Measurements from ENCODE around the gene PIK3R3. TPM values are rescaled to one million over a fixed set of nuclear protein-coding genes. Genes with fewer than 3 reads are reported as not detected.
A peak's percentile ranks its signal among the peaks of the same experiment; 100 is the strongest.
"Not testable (repeated sequence)": the region's sequence is repeated elsewhere in the genome, so short reads cannot be mapped to it uniquely, and the experiment has no call there.

Gene PIK3R3
- total RNA-seq, 1 experiment from 2014 or later: 19.2 TPM

DNA sequence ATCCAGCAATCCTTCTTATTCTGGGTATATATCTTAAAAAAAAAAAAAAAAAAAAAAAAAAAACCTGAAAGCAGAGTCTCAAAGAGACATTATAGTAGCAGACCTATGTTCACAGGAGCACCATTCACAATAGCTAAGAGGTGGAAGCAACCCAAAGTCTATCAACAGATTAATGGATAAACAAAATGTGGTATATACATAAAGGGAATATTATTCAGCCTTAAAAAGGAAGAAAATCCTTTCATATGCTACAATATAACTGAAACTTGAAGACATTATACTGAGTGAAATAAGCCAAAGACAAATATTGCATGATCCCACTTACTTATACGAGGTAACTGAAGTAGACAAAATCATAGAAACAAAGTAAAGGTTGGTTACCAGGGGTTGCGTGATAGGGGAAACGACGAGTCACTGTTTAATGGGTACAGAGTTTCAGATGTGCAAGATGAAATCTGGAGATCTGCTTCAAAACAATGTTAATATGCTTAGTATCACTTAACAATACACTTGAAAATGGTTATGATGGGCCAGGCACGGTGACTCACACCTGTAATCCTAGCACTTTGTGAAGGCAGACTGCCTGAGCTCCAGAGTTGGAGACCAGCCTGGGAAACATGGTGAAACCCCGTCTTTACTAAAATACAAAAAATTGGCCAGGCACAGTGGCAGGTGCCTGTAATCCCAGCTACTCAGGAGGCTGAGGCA lies 29.5 kb downstream of the PIK3R3 start:
- DNase-seq (ENCODE audit: low read depth): peak; percentile 34

DNA sequence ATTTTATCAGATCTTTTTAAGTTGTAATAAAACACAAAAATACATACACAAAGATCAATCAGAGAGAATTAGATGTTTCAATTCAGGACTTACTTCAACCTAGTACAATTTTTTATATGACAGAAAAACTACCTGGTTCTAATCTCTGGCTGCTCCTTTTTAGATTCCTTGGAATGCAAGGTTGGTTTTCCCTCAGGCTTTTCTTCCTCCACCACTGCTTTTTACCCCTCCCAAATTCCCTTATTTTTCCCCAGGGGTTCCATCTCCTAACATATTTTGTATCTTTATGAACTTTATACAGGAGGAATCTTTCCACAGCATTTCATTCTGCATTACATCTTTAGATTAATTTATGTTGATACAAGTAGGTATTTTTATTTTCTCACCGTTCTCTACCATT lies 33.2 kb downstream of the PIK3R3 start:
- no peak for DNase-seq (ENCODE audit: low read depth)

DNA sequence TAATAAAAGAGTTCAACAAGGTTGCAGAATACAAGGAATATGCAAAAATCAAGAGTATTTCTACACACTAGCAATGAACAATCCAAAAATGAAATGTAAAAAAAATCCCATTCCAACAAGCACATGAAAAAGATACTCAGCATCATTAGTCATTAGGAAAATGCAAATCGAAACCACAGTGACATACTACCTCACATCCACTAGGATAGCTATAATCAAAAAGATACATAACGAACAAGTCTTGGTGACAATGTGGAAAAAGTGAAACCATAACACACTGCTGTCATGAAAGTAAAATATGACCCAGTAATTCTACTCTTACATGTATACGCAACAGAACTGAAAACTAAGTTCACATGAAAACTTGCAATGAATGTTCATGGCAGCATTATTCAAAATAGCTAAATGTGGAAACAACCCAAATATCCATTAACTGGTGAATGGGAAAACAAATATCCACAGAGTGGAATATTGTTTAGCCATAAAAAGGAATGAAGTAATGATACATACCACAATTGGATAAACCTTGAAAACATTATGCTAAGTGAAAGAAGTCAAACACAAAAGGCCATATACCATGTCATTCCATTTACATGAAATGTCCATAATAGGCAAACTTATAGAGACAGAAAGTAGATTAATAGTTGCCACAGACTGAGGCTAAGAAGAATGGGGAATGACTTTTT lies 34.3 kb downstream of the PIK3R3 start:
- peak; percentile 30 for DNase-seq (ENCODE audit: low read depth)

DNA sequence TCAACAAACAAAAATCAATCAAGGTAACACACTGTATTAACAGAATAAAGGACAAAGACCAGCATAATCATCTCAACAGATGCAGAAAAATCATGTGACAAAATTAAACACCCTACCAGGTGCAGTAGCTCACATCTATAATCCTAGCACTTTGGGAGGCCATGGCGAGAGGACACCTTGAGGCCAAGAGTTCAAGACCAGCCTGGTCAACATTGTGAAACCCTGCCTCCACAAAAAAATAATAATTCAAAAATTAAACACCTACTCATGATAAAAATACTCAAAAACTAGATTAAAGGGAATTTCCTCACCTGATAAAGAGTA lies 35.3 kb downstream of the PIK3R3 start:
- DNase-seq (ENCODE audit: low read depth): no peak

DNA sequence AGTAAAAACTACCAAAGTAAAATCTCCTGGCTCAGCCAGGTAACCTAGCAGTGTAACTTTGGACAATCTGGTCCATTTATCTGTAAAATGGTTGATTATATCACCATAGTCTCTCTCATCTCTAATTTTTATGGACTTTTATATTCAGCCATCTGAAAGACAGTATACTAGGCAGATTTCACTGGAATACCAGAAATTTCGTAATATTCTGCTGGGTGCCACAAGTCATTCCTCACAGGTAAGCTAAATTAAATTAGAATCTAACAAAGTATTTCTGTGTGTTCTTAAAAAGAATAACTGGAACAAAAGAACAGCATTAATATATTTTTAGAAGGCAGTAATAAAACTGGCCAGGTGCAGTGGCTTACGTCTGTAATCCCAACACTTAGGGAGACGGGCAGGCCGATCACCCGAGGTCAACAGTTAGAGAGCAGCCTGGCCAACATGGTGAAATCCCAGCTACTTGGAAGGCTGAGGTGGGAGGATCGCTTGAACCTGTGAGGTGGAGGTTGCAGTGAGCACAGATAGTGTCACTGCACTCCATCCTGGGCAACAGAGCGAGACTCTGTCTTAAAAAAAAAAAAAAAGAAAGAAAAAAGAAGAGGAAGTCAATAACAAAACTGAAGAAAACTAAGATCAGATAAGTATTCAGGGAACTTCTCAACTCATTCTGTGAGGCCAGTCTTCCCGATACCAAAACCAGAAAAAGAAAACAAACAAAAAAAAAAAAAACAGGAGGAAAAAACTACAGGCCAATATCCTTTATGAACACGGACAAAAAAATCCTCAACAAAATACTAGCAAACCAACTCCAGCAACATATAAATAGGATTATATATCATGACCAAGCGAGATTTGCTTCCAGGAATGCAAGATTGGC lies 35.9 kb downstream of the PIK3R3 start:
- DNase-seq (ENCODE audit: low read depth): no peak

DNA sequence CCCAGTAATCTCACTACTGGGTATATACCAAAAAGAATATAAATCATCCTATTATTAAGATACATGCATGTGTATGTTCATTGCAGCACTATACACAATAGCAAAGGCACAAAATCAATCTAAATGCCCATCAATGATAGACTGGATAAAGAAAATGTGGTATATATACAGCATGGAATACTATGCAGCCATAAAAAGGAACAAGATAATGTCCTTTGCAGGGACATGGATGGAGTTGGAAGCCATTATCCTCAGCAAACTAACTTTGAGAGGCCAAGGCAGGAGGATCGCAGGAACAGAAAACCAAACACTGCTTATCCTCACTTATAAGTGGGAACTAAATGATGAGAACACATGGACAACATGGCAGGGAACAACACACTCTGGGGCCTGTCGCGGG lies 37.3 kb downstream of the PIK3R3 start:
- DNase-seq (ENCODE audit: low read depth): not testable (repeated sequence)

DNA sequence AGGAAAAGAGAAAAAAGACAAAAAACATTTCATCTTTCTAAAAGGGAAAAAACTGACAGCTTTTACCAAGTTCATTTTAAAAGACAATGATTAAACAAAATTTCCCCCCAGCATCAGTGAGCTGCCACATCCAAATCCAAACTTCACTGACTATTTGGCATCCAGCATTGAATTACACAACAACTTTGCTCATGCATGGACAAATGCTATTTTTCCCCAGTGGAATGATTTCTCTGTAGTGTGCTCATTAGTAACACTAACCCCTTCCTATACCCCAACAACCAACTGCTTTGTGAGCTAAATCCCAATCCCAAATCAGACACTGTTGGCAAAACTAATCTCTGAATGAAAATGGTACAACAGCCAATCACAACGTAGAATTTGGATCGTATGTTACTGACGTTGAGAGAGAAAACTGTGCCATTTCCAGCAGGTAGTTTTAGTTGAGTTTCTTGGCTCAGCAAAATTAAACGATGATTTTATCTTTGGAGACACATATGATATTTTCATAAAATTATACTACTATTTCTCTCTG lies 37.9 kb downstream of the PIK3R3 start:
- peak; percentile 21 for DNase-seq (ENCODE audit: low read depth)

DNA sequence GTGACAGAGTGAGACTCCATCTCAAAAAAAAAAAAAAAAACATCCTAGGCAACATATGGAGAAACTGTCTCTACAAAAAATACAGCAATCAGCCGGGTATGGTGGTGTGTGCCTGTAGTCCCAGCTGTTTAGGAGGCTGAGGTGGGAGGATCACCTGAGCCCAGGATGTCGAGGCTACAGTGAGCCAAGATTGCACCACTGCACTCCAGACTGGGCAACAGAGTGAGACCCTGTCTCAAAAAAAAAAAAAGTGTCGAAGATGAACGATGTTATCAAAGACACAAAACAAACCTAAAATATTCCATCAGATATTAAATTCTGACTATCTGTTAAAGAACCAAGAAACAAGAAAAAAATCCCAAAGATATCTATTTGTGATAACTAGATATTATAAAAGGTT lies 38.6 kb downstream of the PIK3R3 start:
- DNase-seq (ENCODE audit: low read depth): not testable (repeated sequence)

DNA sequence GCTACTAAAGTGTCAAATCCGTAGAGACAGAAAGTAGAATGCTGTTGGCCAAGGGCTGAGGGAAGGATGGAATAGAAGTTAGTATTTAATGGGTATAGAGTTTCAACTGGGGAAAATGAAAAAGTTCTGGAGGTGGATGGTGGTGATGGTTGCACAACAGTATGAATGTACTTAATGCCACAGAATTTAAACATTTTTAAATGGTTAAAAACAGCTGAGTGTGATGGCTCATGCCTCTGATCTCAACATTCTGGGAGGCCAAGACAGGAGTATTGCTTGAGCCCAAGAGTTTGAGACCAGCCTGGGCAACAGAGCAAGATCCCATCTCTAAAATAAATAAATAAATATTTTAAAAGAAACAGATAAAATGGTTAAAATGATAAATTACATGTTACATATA lies 44.5 kb downstream of the PIK3R3 start:
- DNase-seq (ENCODE audit: low read depth): peak; percentile 44

DNA sequence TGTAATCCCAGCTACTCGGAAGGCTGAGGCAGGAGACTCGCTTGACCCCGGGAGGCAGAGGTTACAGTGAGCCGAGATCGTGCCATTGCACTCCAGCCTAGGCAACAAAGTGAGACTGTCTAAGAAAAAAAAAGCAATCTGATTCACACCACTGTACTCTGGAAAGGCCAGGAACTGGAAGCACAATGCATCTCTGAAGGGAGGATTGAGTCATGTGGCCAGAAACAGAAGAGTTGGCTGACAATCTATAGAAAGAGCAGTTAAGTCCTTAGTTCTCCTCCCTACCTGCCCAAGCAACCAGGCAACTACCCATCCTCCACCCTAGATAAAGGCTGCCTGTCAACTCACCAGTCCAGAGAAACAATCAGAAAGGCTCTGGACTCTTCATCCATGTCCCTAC lies 45.9 kb downstream of the PIK3R3 start:
- DNase-seq (ENCODE audit: low read depth): no peak

DNA sequence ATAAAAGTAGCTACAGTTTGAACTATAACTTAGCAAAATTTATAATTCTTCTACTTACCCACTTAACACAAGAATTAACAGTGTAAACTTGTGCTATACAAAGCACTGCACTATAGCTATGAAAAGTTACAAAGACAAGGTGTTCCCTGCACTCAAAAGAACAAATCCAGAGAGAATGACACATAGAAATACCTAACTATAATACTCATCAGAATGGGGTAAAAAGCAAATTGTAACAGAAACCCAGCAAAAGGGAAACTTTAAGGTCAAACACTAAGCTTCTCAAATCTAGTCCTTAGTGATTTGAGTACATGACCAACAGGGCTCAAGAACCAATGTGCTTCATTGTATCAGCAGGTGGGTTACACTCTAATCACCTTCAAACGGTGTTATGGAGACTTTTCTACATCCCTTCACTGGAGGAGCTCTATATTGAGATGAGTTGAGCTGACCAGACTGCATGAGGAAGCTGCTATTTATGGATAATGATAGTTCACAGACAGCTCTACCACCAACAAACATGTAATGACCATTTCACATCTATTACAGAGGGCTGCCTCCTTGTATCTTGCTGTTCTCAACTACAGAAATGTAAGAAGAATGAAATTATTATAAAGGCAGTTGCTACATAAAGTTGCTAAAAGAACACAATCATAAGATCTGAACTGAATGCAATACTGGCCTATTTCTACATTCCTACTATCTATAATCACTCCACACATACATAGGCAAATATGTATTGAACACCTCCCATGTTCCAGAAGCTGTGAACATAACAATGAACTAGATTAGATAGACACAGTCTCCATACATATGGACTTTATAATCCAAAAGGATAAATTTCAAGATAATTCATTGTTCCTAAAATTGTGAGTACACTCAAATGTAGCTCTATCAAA lies 47.6 kb downstream of the PIK3R3 start:
- DNase-seq (ENCODE audit: low read depth): peak; percentile 71

DNA sequence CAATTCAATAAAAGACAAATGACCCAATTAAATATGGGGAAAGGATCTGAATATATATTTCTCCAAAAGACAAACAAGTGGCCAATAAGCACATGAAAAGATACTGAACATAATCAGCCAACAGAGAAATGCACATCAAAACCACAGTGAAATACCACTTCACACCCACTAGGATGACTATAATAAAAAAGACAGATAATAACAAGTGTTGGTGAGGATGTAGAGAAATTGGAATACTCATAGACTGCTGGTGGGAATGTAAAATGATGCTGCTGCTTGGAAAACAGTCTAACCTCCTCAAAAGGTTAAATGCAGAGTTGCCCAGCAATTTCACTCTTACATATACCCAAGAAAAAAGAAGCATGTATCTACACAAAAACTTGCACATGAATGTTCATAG lies 48.9 kb downstream of the PIK3R3 start:
- DNase-seq (ENCODE audit: low read depth): no peak

DNA sequence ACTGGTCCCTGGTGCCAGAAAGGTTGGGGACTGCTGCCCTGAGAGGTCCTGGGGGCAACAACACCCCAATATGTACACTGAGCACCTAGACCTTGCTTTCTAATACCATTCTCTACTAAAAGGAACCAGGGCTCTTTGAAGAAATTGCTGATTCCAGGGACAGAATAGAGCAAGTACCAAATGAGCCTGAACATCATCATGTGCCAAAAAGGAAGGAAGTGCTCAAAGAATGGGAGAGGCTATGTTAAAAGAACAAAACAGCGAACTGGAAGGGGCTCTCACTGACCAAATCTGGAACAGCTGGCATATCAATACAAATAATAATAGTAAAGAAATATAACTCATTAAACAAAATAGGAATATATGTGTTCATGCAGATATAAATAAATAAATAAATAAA lies 50.8 kb downstream of the PIK3R3 start:
- no peak for DNase-seq (ENCODE audit: low read depth)

DNA sequence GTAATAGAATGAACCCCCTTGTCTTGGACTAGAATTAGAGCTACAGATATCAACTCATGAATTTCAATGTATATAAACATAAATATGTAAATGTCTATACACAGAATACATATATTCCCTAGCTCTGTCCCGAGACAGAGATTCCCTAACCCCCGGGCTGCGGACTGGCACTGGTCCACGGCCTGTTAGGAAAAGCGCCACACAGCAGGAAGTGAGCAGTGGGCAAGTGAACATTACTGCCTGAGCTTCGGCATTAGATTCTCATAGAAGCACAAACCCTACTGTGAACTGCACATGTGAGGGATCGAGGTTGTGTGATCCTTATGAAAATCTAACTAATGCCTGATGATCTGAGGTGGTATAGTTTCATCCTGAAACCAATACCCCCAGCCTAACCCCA lies 51.2 kb downstream of the PIK3R3 start:
- no peak for DNase-seq (ENCODE audit: low read depth)

DNA sequence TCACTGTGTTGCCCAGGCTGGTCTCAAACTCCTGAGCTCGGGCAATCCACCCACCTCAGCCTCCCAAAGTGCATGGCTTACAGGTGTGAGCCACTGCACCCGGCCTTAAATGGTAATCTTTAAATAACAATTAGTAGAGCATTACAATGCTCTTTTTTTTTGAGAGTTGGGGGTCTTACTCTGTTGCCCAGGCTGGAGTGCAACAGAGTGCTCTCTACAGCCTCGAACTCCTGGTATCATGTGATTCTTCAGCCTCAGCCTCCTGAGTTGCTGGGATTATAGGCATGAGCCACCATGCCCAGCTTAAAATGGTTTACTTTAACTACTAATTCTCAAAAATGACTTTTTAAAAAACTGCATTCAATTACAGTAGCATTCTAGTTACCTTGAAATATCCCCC lies 52.2 kb downstream of the PIK3R3 start:
- no peak for DNase-seq (ENCODE audit: low read depth)

DNA sequence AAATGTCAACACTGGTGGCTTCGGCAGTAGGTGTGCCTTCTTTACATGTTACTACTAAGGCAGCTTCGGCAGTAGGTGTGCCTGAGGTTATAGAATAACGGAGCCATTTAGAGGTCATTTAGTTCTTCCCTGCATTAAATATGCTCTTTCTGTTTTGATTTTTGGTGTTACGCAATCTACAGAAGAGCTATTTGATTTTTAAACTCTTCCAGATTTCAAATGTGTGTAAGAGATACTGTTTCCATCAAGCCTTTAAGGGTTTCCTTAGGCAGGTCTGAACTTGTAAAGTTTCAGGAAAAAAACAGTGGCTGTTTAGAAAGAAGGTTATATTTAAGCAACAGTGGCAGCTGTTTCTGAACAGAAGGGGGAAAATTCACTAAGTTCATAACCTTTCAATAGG lies 54.8 kb downstream of the PIK3R3 start:
- DNase-seq (ENCODE audit: low read depth): peak; percentile 32

DNA sequence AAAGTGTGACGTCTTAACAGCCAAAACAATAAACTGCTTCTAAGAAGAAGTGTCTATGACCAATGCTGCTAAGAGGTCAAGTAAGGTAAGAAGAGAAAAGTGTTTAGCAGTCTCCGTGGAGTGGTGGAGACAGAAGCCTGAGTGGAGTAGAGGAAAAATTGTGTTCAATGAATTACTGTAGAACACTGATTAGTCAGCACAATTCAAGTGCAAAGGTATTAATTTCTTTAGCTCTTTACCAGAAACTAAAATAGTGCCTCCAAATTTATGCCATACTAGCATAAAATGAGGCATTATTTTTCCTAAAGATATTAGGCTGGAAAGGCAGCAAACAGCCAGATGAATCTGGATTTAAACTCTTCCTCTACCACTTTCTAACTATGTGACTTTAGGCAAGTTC lies 56.1 kb downstream of the PIK3R3 start:
- DNase-seq (ENCODE audit: low read depth): no peak

DNA sequence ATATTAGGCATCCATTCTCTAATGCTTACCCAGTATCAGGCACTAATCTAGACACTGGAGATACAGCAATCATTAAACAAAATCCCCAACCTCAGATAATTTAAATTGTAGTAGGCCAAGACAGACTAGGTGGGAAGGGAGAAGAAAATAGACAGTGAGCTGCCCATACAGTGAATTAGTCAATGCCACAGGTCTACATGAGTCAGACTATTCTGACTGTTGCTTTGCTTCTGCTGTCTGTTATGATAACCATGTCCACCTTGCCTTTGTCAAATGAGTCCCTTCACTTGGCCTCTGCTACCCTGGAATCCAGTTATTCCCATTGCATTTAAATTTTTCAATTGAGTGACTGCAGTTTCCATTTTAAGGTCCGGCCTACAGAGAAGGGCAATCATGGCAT lies 59.5 kb downstream of the PIK3R3 start:
- peak; percentile 19 for DNase-seq (ENCODE audit: low read depth)

DNA sequence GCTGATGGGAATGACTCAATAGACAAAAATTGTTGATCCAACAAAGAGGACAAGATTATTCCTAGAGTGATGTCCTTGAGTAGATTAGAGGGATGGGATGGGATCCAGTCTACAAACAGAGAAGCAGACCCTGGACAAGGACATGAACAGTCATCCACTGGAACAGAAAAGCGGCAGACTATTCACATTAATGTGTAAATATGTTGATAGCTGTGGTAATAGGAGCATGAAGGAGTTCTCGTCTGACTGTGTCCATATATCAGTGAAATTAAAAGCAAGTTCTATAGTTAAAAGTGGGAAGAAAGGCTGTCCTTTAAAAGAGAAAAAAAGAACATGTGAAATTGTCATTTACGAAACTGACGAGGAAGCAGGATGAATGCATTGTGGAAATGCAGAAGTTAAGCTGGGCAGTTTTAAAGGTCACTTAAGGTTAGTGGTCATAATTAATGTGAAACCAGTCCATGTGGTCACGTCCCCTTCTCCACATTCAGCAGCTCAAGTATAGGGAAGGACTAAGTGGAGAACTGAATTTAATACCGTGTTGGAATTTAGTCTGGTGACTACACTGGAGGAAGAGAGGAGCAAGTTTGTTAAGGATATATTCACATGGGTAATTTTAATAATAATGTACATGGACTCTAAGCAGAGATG lies 62.1 kb downstream of the PIK3R3 start:
- DNase-seq (ENCODE audit: low read depth): no peak

DNA sequence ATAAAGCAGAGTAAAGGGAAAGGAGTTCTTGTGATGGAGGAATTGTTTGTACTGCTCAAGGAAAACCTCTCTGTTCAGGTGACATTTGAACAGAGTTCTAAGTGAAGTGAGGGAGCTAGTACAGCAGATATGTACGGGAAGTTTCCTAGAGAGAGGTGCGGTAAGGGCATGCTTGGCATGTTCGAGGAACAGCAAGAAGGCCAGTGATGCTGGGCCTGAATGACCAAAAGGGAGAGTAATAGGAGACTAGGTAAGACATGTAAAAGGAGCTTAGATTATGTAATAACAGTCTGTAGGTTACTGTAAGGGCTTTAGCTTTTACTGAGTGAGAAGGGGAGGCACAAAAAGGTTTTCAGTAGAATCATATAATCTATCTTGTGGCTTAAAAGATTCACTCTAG lies 63.9 kb downstream of the PIK3R3 start:
- DNase-seq (ENCODE audit: low read depth): no peak

DNA sequence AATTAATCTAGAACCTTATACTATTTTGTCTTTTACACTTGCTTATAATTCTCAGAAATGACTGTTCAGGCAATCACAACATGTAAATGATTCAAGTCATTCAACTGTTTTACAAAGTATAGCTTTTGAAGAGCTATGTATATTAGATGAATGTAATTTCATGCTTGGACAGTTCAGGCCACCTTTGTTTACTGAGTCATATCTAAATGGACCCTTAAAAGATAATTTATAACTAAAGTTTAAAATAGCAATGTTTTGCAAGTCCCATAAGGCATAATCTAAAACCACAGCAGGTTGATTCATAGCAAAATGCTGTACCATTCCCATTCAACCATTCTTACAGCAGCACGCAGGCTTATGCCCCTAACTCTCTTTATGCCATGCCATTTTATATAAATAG lies 64.8 kb downstream of the PIK3R3 start:
- no peak for DNase-seq (ENCODE audit: low read depth)
